Stimulated activated memory B cell treated with anti-CD40 and anti-IgM and Interleukin-4, amounts not matched to agents 10 μg/mL and 1 μg/mL and 100 μg/mL, for 72 hours (primary cell): ENCODE data around the gene CHD9.
"Not testable (repeated sequence)": the region's sequence is repeated elsewhere in the genome, so short reads cannot be mapped to it uniquely, and the experiment has no call there.

ENCODE experiments used
- ATAC-seq: fragments of 150-1000 bp; cut with Tn5 transposase; 2 replicates; pipeline ENCODE4 v1.10.0; 2021
- H3K27ac Mint-ChIP-seq: one replicate; pipeline ENCODE4 v1.8.0; 2022; ENCODE audit warnings: mild to moderate bottlenecking, mixed read lengths
- H3K27me3 Mint-ChIP-seq: one replicate; pipeline ENCODE4 v1.8.0; 2022; ENCODE audit warnings: mixed read lengths
- H3K36me3 Mint-ChIP-seq: one replicate; pipeline ENCODE4 v1.8.0; 2022; ENCODE audit warnings: mixed read lengths
- H3K4me1 Mint-ChIP-seq: one replicate; pipeline ENCODE4 v1.8.0; 2022; ENCODE audit warnings: mixed read lengths
- H3K4me3 Mint-ChIP-seq: one replicate; pipeline ENCODE4 v1.8.0; 2022; ENCODE audit warnings: mild to moderate bottlenecking, moderate library complexity, mixed read lengths
- H3K9me3 Mint-ChIP-seq: one replicate; pipeline ENCODE4 v1.8.0; 2022; ENCODE audit warnings: mixed read lengths

The CHD9 gene

GRCh38 chr16:53257001-53257400 lies 202.2 kb downstream of the CHD9 start:
- ATAC-seq = no peak
- no peaks in the 10 kb centered on the region for H3K9me3 Mint-ChIP-seq
- H3K4me1 Mint-ChIP-seq = no peaks in the 10 kb centered on the region
- no peak overlapping the region for H3K4me3 Mint-ChIP-seq
- no peaks in the 10 kb centered on the region for H3K27me3 Mint-ChIP-seq
- no peak overlapping the region for H3K27ac Mint-ChIP-seq
- H3K36me3 Mint-ChIP-seq = peaks cover 69% of the 10 kb centered on the region

DNA sequence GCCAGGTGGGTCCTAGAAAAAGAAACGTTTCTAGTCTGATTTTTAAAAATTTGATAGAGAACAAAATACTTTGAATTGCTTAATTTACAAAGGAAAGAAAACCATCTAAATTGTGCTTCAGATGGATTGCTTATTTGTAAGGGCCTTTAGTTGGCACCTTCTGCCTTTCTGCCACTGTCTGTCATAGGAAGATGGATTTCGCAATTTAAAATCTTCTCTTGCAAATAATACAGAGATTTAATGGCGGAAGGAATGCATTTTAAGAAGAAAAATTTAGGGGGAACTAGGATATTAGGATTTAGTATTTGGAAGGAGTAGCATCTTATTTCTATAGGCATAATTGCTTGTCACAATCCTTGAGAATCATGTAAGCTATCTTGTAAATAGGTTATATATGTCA lies 204.0 kb downstream of the CHD9 start:
- Mint-ChIP-seq H3K27me3 (no peaks in the 10 kb centered on the region), H3K27ac (no peak overlapping the region), H3K4me1 (no peaks in the 10 kb centered on the region), H3K9me3 (no peaks in the 10 kb centered on the region), H3K4me3 (no peak overlapping the region), H3K36me3 (peaks cover 62% of the 10 kb centered on the region)
- ATAC-seq = no peak

GRCh38 chr16:53261276-53261675 lies 206.5 kb downstream of the CHD9 start:
- no peak for ATAC-seq
- no peaks in the 10 kb centered on the region for H3K9me3 Mint-ChIP-seq
- no peaks in the 10 kb centered on the region for H3K4me1 Mint-ChIP-seq
- no peak overlapping the region for H3K27ac Mint-ChIP-seq
- H3K27me3 Mint-ChIP-seq = no peaks in the 10 kb centered on the region
- peaks cover 64% of the 10 kb centered on the region for H3K36me3 Mint-ChIP-seq
- H3K4me3 Mint-ChIP-seq = no peak overlapping the region

DNA sequence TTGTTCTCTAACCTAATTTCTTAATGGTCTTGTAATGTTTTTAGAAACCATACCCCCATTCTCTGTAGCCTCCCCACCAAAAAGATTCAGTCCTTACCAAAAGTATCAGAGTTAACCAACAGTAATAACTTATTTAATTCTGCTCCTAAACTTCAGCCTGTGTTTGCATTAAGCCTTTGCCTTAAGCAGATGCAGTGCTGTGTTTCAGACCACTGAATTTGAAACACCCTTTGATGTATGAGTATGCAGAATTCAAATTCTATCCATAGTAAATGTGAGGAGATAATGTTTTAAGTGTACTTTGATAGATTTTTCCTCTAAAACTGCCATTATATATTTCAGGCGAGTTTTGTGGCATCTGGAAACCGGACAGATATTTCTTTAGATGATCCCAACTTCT lies 207.9 kb downstream of the CHD9 start:
- no peak for ATAC-seq
- Mint-ChIP-seq H3K36me3 (peaks cover 53% of the 10 kb centered on the region), H3K27me3 (no peaks in the 10 kb centered on the region), H3K4me1 (no peaks in the 10 kb centered on the region), H3K4me3 (no peak overlapping the region), H3K9me3 (no peaks in the 10 kb centered on the region), H3K27ac (peak overlapping the region; percentile 27)

GRCh38 chr16:53266156-53266555 lies 211.4 kb downstream of the CHD9 start:
- Mint-ChIP-seq H3K27ac (no peak overlapping the region), H3K4me3 (no peak overlapping the region), H3K9me3 (no peaks in the 10 kb centered on the region), H3K4me1 (no peaks in the 10 kb centered on the region), H3K36me3 (peaks cover 35% of the 10 kb centered on the region), H3K27me3 (no peaks in the 10 kb centered on the region)
- ATAC-seq = no peak

- not testable (repeated sequence) for H3K4me1 Mint-ChIP-seq, H3K4me3 Mint-ChIP-seq, H3K27me3 Mint-ChIP-seq, ATAC-seq, H3K9me3 Mint-ChIP-seq, H3K27ac Mint-ChIP-seq, H3K36me3 Mint-ChIP-seq
These were observed 223.7 kb downstream of the CHD9 start for GRCh38 chr16:53278498-53278897.

- H3K9me3 Mint-ChIP-seq = no peaks in the 10 kb centered on the region
- H3K27me3 Mint-ChIP-seq = no peaks in the 10 kb centered on the region
- no peak overlapping the region for H3K27ac Mint-ChIP-seq
- H3K4me3 Mint-ChIP-seq = no peak overlapping the region
- H3K4me1 Mint-ChIP-seq = no peaks in the 10 kb centered on the region
- no peaks in the 10 kb centered on the region for H3K36me3 Mint-ChIP-seq
- ATAC-seq = no peak
These were observed 226.5 kb downstream of the CHD9 start for GRCh38 chr16:53281280-53281679.

- Mint-ChIP-seq H3K9me3 (no peaks in the 10 kb centered on the region), H3K27me3 (no peaks in the 10 kb centered on the region), H3K27ac (no peak overlapping the region), H3K36me3 (no peaks in the 10 kb centered on the region), H3K4me3 (no peak overlapping the region), H3K4me1 (no peaks in the 10 kb centered on the region)
- ATAC-seq = no peak
These were observed 227.1 kb downstream of the CHD9 start for GRCh38 chr16:53281859-53282258.

GRCh38 chr16:53282328-53282727 lies 227.5 kb downstream of the CHD9 start:
- ATAC-seq = no peak
- Mint-ChIP-seq H3K4me3 (no peak overlapping the region), H3K27me3 (no peaks in the 10 kb centered on the region), H3K4me1 (no peaks in the 10 kb centered on the region), H3K9me3 (no peaks in the 10 kb centered on the region), H3K27ac (no peak overlapping the region), H3K36me3 (no peaks in the 10 kb centered on the region)

DNA sequence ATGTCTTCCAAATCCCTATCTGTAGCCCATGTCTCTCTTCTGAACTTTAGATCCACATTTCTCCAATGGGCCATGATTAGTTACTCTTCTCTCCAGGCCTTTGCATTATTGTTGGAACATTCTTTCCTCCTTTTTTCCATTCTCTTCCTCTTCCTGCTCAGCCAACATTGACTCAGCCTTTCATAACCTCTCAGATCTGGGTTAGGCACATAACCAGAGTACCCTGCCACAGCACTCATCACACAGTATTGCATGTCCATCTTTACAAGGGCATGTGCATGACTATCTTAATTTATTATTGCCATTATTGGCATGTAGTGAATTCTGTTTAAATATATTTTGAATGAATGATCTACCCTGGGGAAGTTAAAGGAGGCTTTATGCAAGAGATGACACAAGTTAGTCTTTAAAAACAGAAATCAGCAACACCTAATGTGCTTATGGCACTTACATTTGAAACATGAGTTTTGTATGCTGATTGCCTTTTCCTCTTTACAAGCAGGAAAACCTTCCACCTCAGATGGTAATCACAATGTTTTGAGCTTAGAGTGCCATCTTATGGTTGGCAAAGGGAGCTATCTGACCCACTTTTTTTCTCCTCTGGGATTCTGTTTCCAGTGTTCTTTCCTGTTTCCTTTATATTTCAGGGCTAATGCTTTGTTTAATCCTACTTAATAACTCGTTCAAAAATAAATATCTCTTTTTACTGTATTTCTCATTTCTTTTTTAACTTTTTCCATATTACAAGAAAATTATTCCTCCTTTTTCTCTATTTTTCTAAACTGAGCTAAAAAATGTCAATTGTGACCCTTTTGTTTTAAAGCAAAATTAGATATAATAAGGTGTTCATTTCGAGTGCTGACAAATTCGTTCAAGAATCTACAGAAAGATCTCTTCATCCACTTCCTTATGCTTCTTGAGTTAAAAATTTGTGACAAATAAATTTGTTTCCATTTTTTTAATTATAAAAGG lies 228.5 kb downstream of the CHD9 start:
- ATAC-seq = no peak
- Mint-ChIP-seq H3K27ac (no peak overlapping the region), H3K27me3 (no peaks in the 10 kb centered on the region), H3K4me1 (no peaks in the 10 kb centered on the region), H3K4me3 (no peak overlapping the region), H3K36me3 (peaks cover 8% of the 10 kb centered on the region), H3K9me3 (no peaks in the 10 kb centered on the region)

GRCh38 chr16:53285236-53285635 lies 230.4 kb downstream of the CHD9 start:
- no peaks in the 10 kb centered on the region for H3K4me1 Mint-ChIP-seq
- no peak overlapping the region for H3K27ac Mint-ChIP-seq
- no peaks in the 10 kb centered on the region for H3K27me3 Mint-ChIP-seq
- peaks cover 23% of the 10 kb centered on the region for H3K36me3 Mint-ChIP-seq
- ATAC-seq = no peak
- no peaks in the 10 kb centered on the region for H3K9me3 Mint-ChIP-seq
- H3K4me3 Mint-ChIP-seq = no peak overlapping the region

DNA sequence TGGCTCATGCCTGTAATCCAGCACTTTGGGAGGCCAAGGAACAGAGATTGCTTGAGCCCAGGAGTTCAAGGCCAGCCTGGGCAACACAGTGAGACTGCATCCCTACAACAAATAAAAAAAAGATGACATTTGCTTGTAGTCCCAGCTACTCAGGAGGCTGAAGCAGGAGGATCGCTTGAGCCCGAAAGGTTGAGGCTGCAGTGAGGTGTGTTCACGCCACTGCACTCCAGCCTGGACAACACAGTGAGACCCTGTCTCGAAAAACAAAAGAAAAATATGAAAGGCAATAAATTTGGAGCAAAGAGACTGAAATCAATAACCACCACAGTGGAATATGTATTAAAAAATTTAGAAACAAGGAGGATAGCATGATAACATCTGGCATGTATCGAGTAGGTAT lies 235.7 kb downstream of the CHD9 start:
- no peak overlapping the region for H3K4me3 Mint-ChIP-seq
- H3K4me1 Mint-ChIP-seq = no peaks in the 10 kb centered on the region
- peaks cover 52% of the 10 kb centered on the region for H3K36me3 Mint-ChIP-seq
- ATAC-seq = no peak
- H3K27ac Mint-ChIP-seq = peak overlapping the region; percentile 5
- H3K9me3 Mint-ChIP-seq = no peaks in the 10 kb centered on the region
- no peaks in the 10 kb centered on the region for H3K27me3 Mint-ChIP-seq

DNA sequence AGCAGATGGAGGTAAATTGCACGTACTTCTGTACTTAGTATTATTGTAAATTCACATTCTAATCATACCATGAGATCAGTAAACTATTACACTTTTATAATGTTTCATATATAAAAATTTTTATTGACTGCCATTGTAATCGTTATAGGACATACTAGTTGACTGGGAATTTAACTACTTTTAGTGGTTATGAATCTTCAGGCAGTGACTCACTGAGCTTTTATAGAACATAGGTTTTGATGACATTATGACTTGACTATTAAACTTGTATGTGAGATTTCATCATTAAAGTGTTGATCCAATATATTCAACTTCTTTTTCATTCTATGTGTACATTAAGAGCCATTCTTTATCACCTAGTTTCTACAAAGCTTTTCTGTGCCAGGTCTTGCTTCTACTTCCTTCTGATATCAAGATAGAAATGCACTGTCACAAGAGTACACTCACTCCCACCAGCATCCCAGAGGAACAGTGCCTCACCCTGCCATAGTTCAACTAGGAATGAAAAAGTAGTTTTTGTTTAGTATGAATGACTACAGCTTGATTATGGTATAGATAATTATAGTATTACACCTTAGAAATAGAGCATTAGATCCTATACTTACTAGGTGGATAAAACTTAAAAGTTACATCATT lies 237.1 kb downstream of the CHD9 start:
- Mint-ChIP-seq H3K4me1 (no peaks in the 10 kb centered on the region), H3K9me3 (no peaks in the 10 kb centered on the region), H3K4me3 (no peak overlapping the region), H3K27ac (no peak overlapping the region), H3K27me3 (no peaks in the 10 kb centered on the region), H3K36me3 (peaks cover 59% of the 10 kb centered on the region)
- ATAC-seq = no peak

GRCh38 chr16:53297477-53297876 lies 242.7 kb downstream of the CHD9 start:
- ATAC-seq = no peak
- no peak overlapping the region for H3K27ac Mint-ChIP-seq
- H3K9me3 Mint-ChIP-seq = no peaks in the 10 kb centered on the region
- H3K4me3 Mint-ChIP-seq = no peak overlapping the region
- no peaks in the 10 kb centered on the region for H3K4me1 Mint-ChIP-seq
- H3K36me3 Mint-ChIP-seq = peaks cover 67% of the 10 kb centered on the region
- H3K27me3 Mint-ChIP-seq = no peaks in the 10 kb centered on the region

- peaks cover 41% of the 10 kb centered on the region for H3K36me3 Mint-ChIP-seq
- no peaks in the 10 kb centered on the region for H3K4me1 Mint-ChIP-seq
- H3K27me3 Mint-ChIP-seq = no peaks in the 10 kb centered on the region
- no peak overlapping the region for H3K27ac Mint-ChIP-seq
- ATAC-seq = no peak
- H3K9me3 Mint-ChIP-seq = no peaks in the 10 kb centered on the region
- H3K4me3 Mint-ChIP-seq = no peak overlapping the region
These were observed 249.5 kb downstream of the CHD9 start for GRCh38 chr16:53304334-53304733.

DNA sequence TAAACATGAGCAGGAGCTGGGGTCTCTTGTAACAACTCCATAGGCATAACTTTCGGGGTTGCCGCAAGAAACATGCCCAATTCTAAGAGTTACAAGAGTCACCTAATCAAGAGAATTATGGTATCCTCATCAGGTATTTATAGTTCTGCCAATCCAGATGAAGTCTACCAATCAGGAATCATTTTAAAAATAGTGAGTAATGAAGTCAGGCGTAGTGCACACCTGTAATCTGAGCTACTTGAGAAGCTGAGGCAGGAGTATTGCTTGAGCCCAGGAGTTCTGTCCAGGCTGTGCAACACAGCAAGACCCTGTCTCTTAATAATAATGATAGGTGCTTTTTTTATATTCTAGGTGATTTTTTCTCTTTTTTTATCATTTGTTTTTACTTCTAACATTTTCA lies 251.0 kb downstream of the CHD9 start:
- peaks cover 35% of the 10 kb centered on the region for H3K36me3 Mint-ChIP-seq
- ATAC-seq = no peak
- no peaks in the 10 kb centered on the region for H3K4me1 Mint-ChIP-seq
- no peaks in the 10 kb centered on the region for H3K27me3 Mint-ChIP-seq
- H3K27ac Mint-ChIP-seq = no peak overlapping the region
- H3K4me3 Mint-ChIP-seq = no peak overlapping the region
- H3K9me3 Mint-ChIP-seq = no peaks in the 10 kb centered on the region
